Astrocyte (in vitro differentiated cells and primary cell): ENCODE data around the gene PKP4.

Source experiments
- CTCF ChIP-seq: IDR thresholded peaks from 2 replicates; pipeline ENCODE4 v1.5.1; 2011; ENCODE audit warnings: low read depth, mild to moderate bottlenecking, inconsistent platforms, low read length, moderate library complexity; ENCODE audit not compliant: insufficient read depth
- EZH2 ChIP-seq: IDR thresholded peaks from 2 replicates; pipeline ENCODE4 v1.6.1; 2012; ENCODE audit warnings: mild to moderate bottlenecking, low read length, inconsistent platforms; ENCODE audit not compliant: insufficient read depth

DNA sequence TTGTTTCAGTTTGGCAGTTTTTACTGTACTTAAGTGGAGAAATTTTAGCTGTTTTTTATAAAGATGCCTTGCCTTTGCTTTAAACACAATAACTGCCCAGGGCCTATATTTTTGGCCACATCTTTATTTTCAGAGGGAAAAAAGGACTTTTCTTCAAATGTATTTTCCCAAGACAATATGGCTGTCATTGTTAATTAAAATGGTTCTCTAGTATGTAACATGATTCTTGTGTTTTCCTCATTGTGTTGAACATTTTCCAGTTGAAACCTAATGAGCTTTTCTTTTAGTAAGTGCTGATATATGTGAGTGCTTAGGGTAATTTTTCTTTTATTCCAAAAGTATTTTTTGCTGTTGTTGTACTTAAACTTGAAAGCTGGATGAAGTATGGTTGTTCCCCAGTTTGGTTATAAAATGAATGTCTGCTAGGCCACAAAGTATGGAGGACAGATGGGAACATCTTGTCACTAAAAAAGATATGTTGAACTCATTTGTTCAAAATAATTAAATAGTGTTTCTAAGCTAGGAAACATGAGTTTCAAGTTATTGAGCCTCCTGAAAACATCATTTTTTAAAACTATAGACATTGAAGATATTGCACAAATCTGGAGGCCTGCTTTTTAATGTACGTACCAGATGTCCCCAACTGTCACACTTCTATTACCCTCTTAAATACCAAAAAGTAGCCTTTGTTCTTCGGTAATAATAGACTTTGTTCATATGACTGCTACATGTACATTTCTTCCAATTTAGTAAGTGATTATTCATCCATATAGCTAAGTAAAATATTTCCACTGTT is 190.9 kb downstream of the PKP4 start:
- TF ChIP-seq EZH2 (no peak), CTCF (no peak)
